ENCODE results near the gene PRDX5. TPM values are rescaled to one million over a fixed set of nuclear protein-coding genes. Genes with fewer than 3 reads are reported as not detected.
"Not testable (repeated sequence)": the region's sequence is repeated elsewhere in the genome, so short reads cannot be mapped to it uniquely, and the experiment has no call there.

Gene PRDX5
- total RNA-seq, 2 experiments from 2014 or later, result 31.7 to 33.1 TPM

DNA sequence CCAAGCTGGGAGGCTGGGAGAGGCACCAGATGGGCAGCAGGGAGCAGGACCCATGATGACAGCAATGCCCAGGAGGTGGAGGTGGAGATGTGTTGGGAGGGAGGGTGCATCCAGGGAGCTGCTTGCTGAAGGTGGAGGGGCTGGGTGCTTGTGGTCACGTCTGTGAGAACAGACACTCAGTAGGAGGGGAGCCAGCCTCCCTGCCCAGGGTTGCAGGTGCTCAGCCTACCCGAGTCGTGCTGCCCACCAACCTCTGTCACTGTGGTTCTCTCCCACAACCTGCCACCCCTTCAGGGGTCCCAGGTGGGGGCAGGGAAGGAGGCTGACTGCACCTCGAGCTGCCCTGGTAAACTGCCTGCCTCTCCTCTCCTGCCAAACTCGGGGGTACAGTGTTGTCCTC lies 5.5 kb downstream of the PRDX5 start:
- H3K27me3 ChIP-seq (ENCODE audit: control insufficient read depth in 1 of 2, insufficient read depth in 2 of 2, low read length in 2 of 2), result no peaks in the 10 kb centered on the region
- H3K36me3 ChIP-seq (ENCODE audit: insufficient read depth, low read length), result peaks cover 18% of the 10 kb centered on the region
- no peak overlapping the region for H3K4me3 Mint-ChIP-seq
- H3K4me3 ChIP-seq (ENCODE audit: low read length), result no peak overlapping the region
- TF ChIP-seq, protein P1, sequence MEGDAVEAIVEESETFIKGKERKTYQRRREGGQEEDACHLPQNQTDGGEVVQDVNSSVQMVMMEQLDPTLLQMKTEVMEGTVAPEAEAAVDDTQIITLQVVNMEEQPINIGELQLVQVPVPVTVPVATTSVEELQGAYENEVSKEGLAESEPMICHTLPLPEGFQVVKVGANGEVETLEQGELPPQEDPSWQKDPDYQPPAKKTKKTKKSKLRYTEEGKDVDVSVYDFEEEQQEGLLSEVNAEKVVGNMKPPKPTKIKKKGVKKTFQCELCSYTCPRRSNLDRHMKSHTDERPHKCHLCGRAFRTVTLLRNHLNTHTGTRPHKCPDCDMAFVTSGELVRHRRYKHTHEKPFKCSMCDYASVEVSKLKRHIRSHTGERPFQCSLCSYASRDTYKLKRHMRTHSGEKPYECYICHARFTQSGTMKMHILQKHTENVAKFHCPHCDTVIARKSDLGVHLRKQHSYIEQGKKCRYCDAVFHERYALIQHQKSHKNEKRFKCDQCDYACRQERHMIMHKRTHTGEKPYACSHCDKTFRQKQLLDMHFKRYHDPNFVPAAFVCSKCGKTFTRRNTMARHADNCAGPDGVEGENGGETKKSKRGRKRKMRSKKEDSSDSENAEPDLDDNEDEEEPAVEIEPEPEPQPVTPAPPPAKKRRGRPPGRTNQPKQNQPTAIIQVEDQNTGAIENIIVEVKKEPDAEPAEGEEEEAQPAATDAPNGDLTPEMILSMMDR (IDR thresholded peaks at IDR 0.05), result no peak
- H3K4me1 ChIP-seq (ENCODE audit: insufficient read depth, low read length), result peaks cover 13% of the 10 kb centered on the region
- H3K27me3 Mint-ChIP-seq, result no peaks in the 10 kb centered on the region
- H3K27ac Mint-ChIP-seq, result no peak overlapping the region
- ChIA-PET CTCF (no interaction called here), POLR2A (no interaction called here)
- no peak overlapping the region for H3K27ac ChIP-seq (ENCODE audit: low read depth in 1 of 2, low read length in 2 of 2)
- H3K4me1 Mint-ChIP-seq (ENCODE audit: low read depth), result peaks cover 19% of the 10 kb centered on the region
- peak in 1 of 14 experiments; percentile 17 for DNase-seq
- H3K36me3 Mint-ChIP-seq (ENCODE audit: low read depth), result peaks cover 27% of the 10 kb centered on the region
- H3K9me3 Mint-ChIP-seq, result no peaks in the 10 kb centered on the region
- no peaks in the 10 kb centered on the region for H3K9me3 ChIP-seq (ENCODE audit: control insufficient read depth in 1 of 2, insufficient read depth in 1 of 2, low read length in 2 of 2)
- intact Hi-C loops (cut with DNase I, micrococcal nuclease), result no loop called here
- ATAC-seq (ENCODE audit: poor library complexity), result no peak

DNA sequence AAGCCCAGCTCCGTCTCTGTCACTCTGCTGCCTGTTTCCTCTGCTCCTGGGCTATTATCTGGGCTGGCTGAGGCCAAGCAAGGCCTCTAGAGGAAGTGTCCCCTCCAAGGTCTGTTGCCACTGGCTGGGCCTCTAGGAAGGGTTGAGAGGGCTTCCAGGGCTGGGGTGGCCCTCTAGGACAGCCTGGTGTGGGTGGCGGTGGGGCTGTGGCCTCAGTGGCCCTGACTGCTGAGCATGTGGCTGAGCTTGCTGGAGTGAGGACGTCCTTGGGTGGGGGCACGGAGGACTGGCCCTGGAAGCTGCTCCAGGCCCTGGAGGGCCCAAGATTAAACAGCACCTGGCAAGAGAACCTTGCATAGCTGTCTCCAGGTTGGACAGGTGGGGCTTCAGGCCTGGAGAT lies 6.1 kb downstream of the PRDX5 start:
- H3K4me3 Mint-ChIP-seq, POLR2A ChIA-PET: not testable (repeated sequence)

DNA sequence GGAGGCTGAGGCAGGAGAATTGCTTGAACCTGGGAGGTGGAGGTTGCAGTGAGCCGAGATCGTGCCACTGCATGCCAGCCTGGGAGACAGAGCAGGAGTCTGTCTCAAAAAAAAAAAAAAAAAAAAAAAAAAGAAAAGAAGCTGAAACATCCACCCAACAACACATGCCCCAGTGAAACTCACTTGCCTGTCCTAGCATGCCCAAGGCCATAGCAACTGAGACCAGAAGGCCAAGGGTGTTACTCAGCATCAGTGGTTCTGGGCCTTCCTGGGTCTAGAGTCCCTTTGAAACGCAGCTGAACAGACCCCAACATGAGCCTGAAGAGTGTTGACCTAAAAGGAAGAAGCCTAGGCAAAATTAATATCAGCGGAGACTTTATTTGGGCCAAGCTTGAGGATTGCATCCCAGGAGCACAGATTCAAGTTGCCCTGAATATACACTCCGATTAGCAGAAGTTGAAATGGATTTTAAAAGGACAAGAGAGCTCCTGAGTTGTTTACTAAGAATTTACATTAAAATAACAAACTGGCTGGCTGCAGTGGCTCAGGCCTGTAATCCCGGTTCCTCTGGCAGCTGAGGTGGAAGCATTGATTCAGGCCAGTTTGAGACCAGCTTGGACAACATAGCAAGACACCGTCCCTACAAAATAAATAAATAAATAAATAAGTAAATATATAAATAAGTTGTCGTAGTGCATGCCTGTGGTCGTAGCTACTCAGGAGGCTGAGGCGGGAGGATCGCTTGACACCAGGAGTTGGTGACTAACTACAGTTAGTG lies 7.0 kb downstream of the PRDX5 start:
- CTCF ChIA-PET, result no interaction called here
- no peaks in the 10 kb centered on the region for H3K9me3 ChIP-seq (ENCODE audit: control insufficient read depth in 1 of 2, insufficient read depth in 1 of 2, low read length in 2 of 2)
- Mint-ChIP-seq H3K4me3 (no peak overlapping the region), H3K9me3 (no peaks in the 10 kb centered on the region), H3K4me1 (ENCODE audit: low read depth) (peaks cover 11% of the 10 kb centered on the region), H3K36me3 (ENCODE audit: low read depth) (peaks cover 18% of the 10 kb centered on the region), H3K27me3 (no peaks in the 10 kb centered on the region), H3K27ac (no peak overlapping the region)
- TF ChIP-seq, protein P1 (IDR thresholded peaks at IDR 0.05), result no peak
- ATAC-seq (ENCODE audit: poor library complexity) (no peak), DNase-seq (no peak)
- intact Hi-C loops (cut with DNase I, micrococcal nuclease), result no loop called here
- H3K36me3 ChIP-seq (ENCODE audit: insufficient read depth, low read length), result peaks cover 15% of the 10 kb centered on the region
- H3K27me3 ChIP-seq (ENCODE audit: control insufficient read depth in 1 of 2, insufficient read depth in 2 of 2, low read length in 2 of 2), result no peaks in the 10 kb centered on the region
- H3K27ac ChIP-seq (ENCODE audit: low read depth in 1 of 2, low read length in 2 of 2), result no peak overlapping the region
- POLR2A ChIA-PET, result no interaction called here
- H3K4me3 ChIP-seq (ENCODE audit: low read length), result no peak overlapping the region
- no peaks in the 10 kb centered on the region for H3K4me1 ChIP-seq (ENCODE audit: insufficient read depth, low read length)

More for the DNA sequence above, 6.1 kb downstream of the PRDX5 start:
- H3K27ac ChIP-seq (ENCODE audit: low read depth in 1 of 2, low read length in 2 of 2); H3K4me1 ChIP-seq (ENCODE audit: insufficient read depth, low read length); H3K9me3 Mint-ChIP-seq; DNase-seq; H3K27me3 Mint-ChIP-seq; intact Hi-C loops (cut with DNase I, micrococcal nuclease); ATAC-seq (ENCODE audit: poor library complexity); H3K9me3 ChIP-seq (ENCODE audit: control insufficient read depth in 1 of 2, insufficient read depth in 1 of 2, low read length in 2 of 2); H3K4me3 ChIP-seq (ENCODE audit: low read length); H3K27me3 ChIP-seq (ENCODE audit: control insufficient read depth in 1 of 2, insufficient read depth in 2 of 2, low read length in 2 of 2); H3K27ac Mint-ChIP-seq: not testable (repeated sequence)
- H3K36me3 ChIP-seq (ENCODE audit: insufficient read depth, low read length), result peaks cover 18% of the 10 kb centered on the region
- H3K36me3 Mint-ChIP-seq (ENCODE audit: low read depth), result peaks cover 23% of the 10 kb centered on the region
- CTCF ChIA-PET, result interaction anchor here (0.6 kb wide), 1 partner anchor 136 kb away, joined by 3 read pairs; no protein-coding TSS in a partner anchor
- H3K4me1 Mint-ChIP-seq (ENCODE audit: low read depth), result peaks cover 16% of the 10 kb centered on the region
